Neural progenitor cell (in vitro differentiated cells): ENCODE results near the gene HS3ST2.

Source experiments
- CTCF ChIP-seq: fragments of 200-600 bp; sonication (generic); IDR thresholded peaks from 2 replicates; pipeline ENCODE4 v1.5.1; 2017; ENCODE audit warnings: antibody characterized with exemption, mild to moderate bottlenecking
- EZH2 ChIP-seq: fragments of 200-600 bp; sonication (generic); IDR thresholded peaks from 2 replicates; pipeline ENCODE4 v1.6.1; 2017; ENCODE audit warnings: antibody characterized with exemption, mild to moderate bottlenecking, moderate library complexity
- EZH2phosphoT487 ChIP-seq: fragments of 200-600 bp; sonication (generic); IDR thresholded peaks from 2 replicates; pipeline ENCODE4 v1.6.1; 2017; ENCODE audit warnings: antibody characterized with exemption

- no peak for TF ChIP-seq CTCF
- no peak for TF ChIP-seq EZH2
- no peak for TF ChIP-seq EZH2phosphoT487
Observed at GRCh38 chr16:22838681-22839080, 24.7 kb downstream of the HS3ST2 start.
